DOHH2 (cell line): ENCODE results near the gene HBZ.

Experiments used
- CTCF ChIP-seq: fragments of 200-600 bp; sonication (generic); IDR thresholded peaks from one replicate; pipeline ENCODE4 v1.5.1; 2014; ENCODE audit warnings: antibody characterized with exemption, mild to moderate bottlenecking, low read depth, low read length; ENCODE audit not compliant: poor library complexity, severe bottlenecking
- EZH2phosphoT487 ChIP-seq: fragments of 200-600 bp; sonication (generic); IDR thresholded peaks from 2 replicates; pipeline ENCODE4 v1.6.1; 2017; ENCODE audit warnings: borderline replicate concordance, mild to moderate bottlenecking, antibody characterized with exemption, low read length, moderate library complexity, mixed read lengths

DNA sequence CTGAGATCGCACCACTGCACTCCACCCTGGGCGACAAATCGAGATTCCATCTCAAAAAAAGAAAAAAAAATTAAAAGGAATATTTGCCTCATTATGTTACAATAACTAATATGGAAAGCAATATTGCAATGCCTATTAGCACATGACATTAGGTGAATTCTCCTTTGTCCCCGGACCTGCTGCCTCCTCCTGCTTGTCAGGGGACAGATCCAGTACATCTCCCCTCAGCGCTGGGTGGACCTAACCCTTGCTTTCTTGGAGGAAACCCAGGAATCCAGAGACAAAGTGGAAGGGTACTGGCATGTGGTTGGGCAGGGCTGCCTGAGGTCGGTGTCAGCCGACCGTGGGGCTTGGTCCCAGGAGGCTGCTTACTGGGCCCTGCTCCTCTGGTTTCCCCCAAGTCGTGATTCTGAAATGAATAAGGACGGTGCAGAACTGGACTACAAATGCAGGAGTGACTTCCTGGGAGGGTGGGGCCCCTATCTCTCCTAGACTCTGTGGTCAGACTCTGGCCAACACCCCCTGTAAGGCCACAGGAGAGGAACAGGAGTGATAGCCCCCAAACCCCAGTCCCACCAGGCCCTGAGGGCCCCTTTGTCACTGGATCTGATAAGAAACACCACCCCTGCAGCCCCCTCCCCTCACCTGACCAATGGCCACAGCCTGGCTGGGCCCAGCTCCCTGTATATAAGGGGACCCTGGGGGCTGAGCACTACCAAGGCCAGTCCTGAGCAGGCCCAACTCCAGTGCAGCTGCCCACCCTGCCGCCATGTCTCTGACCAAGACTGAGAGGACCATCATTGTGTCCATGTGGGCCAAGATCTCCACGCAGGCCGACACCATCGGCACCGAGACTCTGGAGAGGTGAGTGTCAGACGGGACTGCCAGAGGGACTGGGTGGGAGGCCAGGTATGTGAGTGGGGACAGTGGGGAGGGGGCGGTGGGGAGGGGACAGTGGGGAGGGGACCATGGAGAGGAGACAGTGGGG is at the start of gene HBZ:
- TF ChIP-seq CTCF (no peak), EZH2phosphoT487 (no peak)
